K562 (cell line): Measurements from ENCODE around the gene GDF15. TPM values are rescaled to one million over a fixed set of nuclear protein-coding genes. Genes with fewer than 3 reads are reported as not detected.
A peak's percentile ranks its signal among the peaks of the same experiment; 100 is the strongest.

ENCODE experiments used
- ARID3B ChIP-seq: fragments of 250-450 bp; sonication (Bioruptor Pico); IDR thresholded peaks from 2 replicates; pipeline ENCODE4 v1.4.0; 2020; ENCODE audit warnings: borderline replicate concordance
- BCOR ChIP-seq: fragments of 450-650 bp; IDR thresholded peaks from 2 replicates; pipeline ENCODE4 v1.6.1; 2016
- BRF1 ChIP-seq: IDR thresholded peaks from 3 replicates; pipeline ENCODE4 v1.6.1; 2011; ENCODE audit warnings: borderline replicate concordance, mild to moderate bottlenecking; ENCODE audit not compliant: insufficient read length; ENCODE audit errors: extremely low read depth
- GTF2F1 ChIP-seq: IDR thresholded peaks from 2 replicates; pipeline ENCODE4 v1.6.1; 2011; ENCODE audit warnings: low read depth, low read length, improper control_type of control experiment
- HDAC1 ChIP-seq, 2 experiments: fragments of 450-650 bp; IDR thresholded peaks; 2 replicates each; pipeline ENCODE4 v1.6.1; 2016 to 2017; ENCODE audit warnings: inconsistent platforms in 1 of 2, mild to moderate bottlenecking in 1 of 2, moderate library complexity in 1 of 2
- L3MBTL2 ChIP-seq: fragments of 450-650 bp; IDR thresholded peaks from 2 replicates; pipeline ENCODE4 v1.6.1; 2016; ENCODE audit warnings: mild to moderate bottlenecking, moderate library complexity
- MAZ ChIP-seq, 2 experiments: fragments of 450-650 bp in 1 of 2; sonication (generic) in 1 of 2; formaldehyde crosslinking; IDR thresholded peaks in 1 of 2; conservative IDR thresholded peaks in 1 of 2; 2 replicates each; pipeline versions ENCODE4 v1.4.0 to v1.5.0; 2020; ENCODE audit warnings: mild to moderate bottlenecking in 1 of 2, missing genetic modification reagents in 1 of 2
- PHF20 ChIP-seq: fragments of 450-650 bp; IDR thresholded peaks from 2 replicates; pipeline ENCODE4 v1.6.1; 2018; ENCODE audit not compliant: partially characterized antibody
- SMAD4 ChIP-seq: fragments of 250-450 bp; sonication (Bioruptor Pico); conservative IDR thresholded peaks from 2 replicates; pipeline ENCODE4 v1.8.0; 2021; ENCODE audit warnings: inconsistent platforms, mild to moderate bottlenecking, moderate library complexity
- TAF9B ChIP-seq: fragments of 450-650 bp; IDR thresholded peaks from 2 replicates; pipeline ENCODE4 v1.6.1; 2018; ENCODE audit warnings: mild to moderate bottlenecking; ENCODE audit not compliant: partially characterized antibody
- polyA plus RNA-seq, 8 experiments: library from polyadenylated mRNA; depleted of rRNA in 4 of 8; stranded (reverse) in 5 of 8; unstranded in 3 of 8; fragments of >200 nt; fragmentation: Nextera tagmentation in 2 of 8; fragmentation: Illumina TruSeq in 1 of 8; extraction: Ambion mirVana in 2 of 8; extraction: Trizol in 1 of 8; gene quantifications; 2 replicates each; pipeline versions ENCODE4 v1.2.1 to v1.2.3, GENCODE V29; 2011 to 2014; ENCODE audit warnings: inconsistent platforms in 1 of 8, missing spikeins in 1 of 8
- total RNA-seq, 7 experiments: library from RNA; depleted of rRNA in 6 of 7; stranded (reverse); fragments of >200 nt in 6 of 7; fragmentation: Illumina TruSeq in 2 of 7; extraction: Trizol in 2 of 7; gene quantifications; 2 replicates each; pipeline versions ENCODE4 v1.2.1 to v1.2.3, GENCODE V29; 2011 to 2021; ENCODE audit warnings: low replicate concordance in 1 of 7

The GDF15 gene
- total and polyA plus RNA-seq, 9 of the 15 experiments (the other 6 are each of a cell fraction or from before 2014, with no cell fraction given), result 2.3 to 82.4 (median 12.5) TPM

GRCh38 chr19:18436671-18437490 is 50.9 kb downstream of the GDF15 start (continued):
- TF ChIP-seq ARID3B (CRISPR knock-in tag) (no peak), BRF1 (no peak), HDAC1 (IDR thresholded peaks at IDR 0.05) (peak in 1 of 2 experiments; percentile 93; a peak in 2 of 4 replicates), MAZ (CRISPR knock-in tag; conservative IDR thresholded peaks at IDR 0.05 in 1 of 2, IDR thresholded peaks at IDR 0.05 in 1 of 2) (peak in 1 of 2 experiments; percentile 85; a peak in 3 of 4 replicates), GTF2F1 (no peak), BCOR (no peak), PHF20 (peak; percentile 27), L3MBTL2 (peak; percentile 64), TAF9B (no peak), SMAD4 (CRISPR knock-in tag) (no peak)
